Vagina (tissue), 2 donors: ENCODE data around the gene CBFB. TPM values are rescaled to one million over a fixed set of nuclear protein-coding genes. Genes with fewer than 3 reads are reported as not detected.

Source experiments
- DNase-seq, 2 donors: peaks; one replicate each; pipeline ENCODE4 v3.0.0-alpha.2; 2017; ENCODE audit errors: extremely low spot score in 2 of 2
- H3K27ac ChIP-seq: fragments of 200-600 bp; sonication (generic); one replicate; pipeline ENCODE4 v1.5.1; 2019
- H3K27me3 ChIP-seq: fragments of 200-600 bp; sonication (generic); one replicate; pipeline ENCODE4 v1.5.1; 2019
- H3K36me3 ChIP-seq, 2 donors: fragments of 200-600 bp; sonication (generic); one replicate each; pipeline ENCODE4 v1.5.1; 2017 to 2019
- H3K4me1 ChIP-seq: fragments of 200-600 bp; sonication (generic); one replicate; pipeline ENCODE4 v1.5.1; 2019
- H3K4me3 ChIP-seq, 2 donors: fragments of 200-600 bp; sonication (generic); 1 replicate in 1 of 2; 2 replicates in 1 of 2; pipeline ENCODE4 v1.5.1; 2016 to 2019
- H3K9me3 ChIP-seq: fragments of 200-600 bp; sonication (generic); one replicate; pipeline ENCODE4 v1.5.1; 2019
- CTCF ChIP-seq, 3 experiments: fragments of 450-650 bp in 2 of 3; fragments of 200-600 bp in 1 of 3; sonication (generic) in 1 of 3; IDR thresholded peaks; one replicate each; pipeline ENCODE4 v1.5.1; 2017 to 2019; ENCODE audit warnings: antibody characterized with exemption in 3 of 3, mild to moderate bottlenecking in 2 of 3, moderate library complexity in 2 of 3
- POLR2A ChIP-seq, 2 donors: fragments of 450-650 bp; IDR thresholded peaks; one replicate each; pipeline ENCODE4 v1.6.1; 2017; ENCODE audit warnings: antibody characterized with exemption in 2 of 2, mild to moderate bottlenecking in 2 of 2, moderate library complexity in 2 of 2
- POLR2AphosphoS5 ChIP-seq, 2 donors: sonication (generic); formaldehyde crosslinking; IDR thresholded peaks; one replicate each; pipeline ENCODE4 v1.9.0; 2017; ENCODE audit warnings: antibody characterized with exemption in 2 of 2, mild to moderate bottlenecking in 2 of 2, low read depth in 1 of 2; ENCODE audit not compliant: insufficient read depth in 1 of 2
- intact Hi-C: fragments of 100-400 bp; cut with DNase I; formaldehyde crosslinking; loops from one replicate; pipeline ENCODE4 v1.15.1; 2023
- total RNA-seq: library from RNA; depleted of rRNA; stranded (reverse); fragments of >200 nt; gene quantifications from one replicate; pipeline ENCODE4 v1.2.3, GENCODE V29; 2016

The CBFB gene
- 33.9 TPM for total RNA-seq

GRCh38 chr16:67028696-67029253 lies at the start of gene CBFB:
CBFB (plus strand) TSS chr16:67029149; CDS start chr16:67029408, 259 bp downstream.
- Histone ChIP-seq H3K4me3 (peak within 1 kb of the TSS; percentile 85 to 86), H3K27me3 (no peaks in the 10 kb centered on the region), H3K9me3 (no peaks in the 10 kb centered on the region), H3K36me3 (peaks cover 0 to 4% of the 10 kb centered on the region in 2 donors), H3K27ac (peak within 1 kb of the TSS; percentile 95), H3K4me1 (peaks cover 35% of the 10 kb centered on the region)
- intact Hi-C loops, result no loop called here
- TF ChIP-seq POLR2AphosphoS5 (IDR thresholded peaks at IDR 0.05; ENCODE audit: insufficient read depth in 1 of 2, low read depth in 1 of 2), result peak in 1 of 2 donors; percentile 88
- TF ChIP-seq POLR2A (IDR thresholded peaks at IDR 0.05), result peak in 1 of 2 donors; percentile 50
- no peak for TF ChIP-seq CTCF (IDR thresholded peaks at IDR 0.05)
- DNase-seq, result no peak

- no peak overlapping the region for H3K27ac ChIP-seq
- intact Hi-C loops, result no loop called here
- no peaks in the 10 kb centered on the region for H3K27me3 ChIP-seq
- H3K4me1 ChIP-seq, result no peaks in the 10 kb centered on the region
- H3K36me3 ChIP-seq, result no peaks in the 10 kb centered on the region
- TF ChIP-seq POLR2AphosphoS5 (IDR thresholded peaks at IDR 0.05; ENCODE audit: insufficient read depth in 1 of 2, low read depth in 1 of 2) (no peak), CTCF (IDR thresholded peaks at IDR 0.05) (no peak)
- no peak overlapping the region for H3K4me3 ChIP-seq
- DNase-seq, result no peak
- H3K9me3 ChIP-seq, result no peaks in the 10 kb centered on the region
Measured at GRCh38 chr16:66983033-66983432, 45.9 kb upstream of the CBFB start.

GRCh38 chr16:66984892-66985311 lies 44.0 kb upstream of the CBFB start:
- Histone ChIP-seq H3K4me1 (no peaks in the 10 kb centered on the region), H3K27me3 (no peaks in the 10 kb centered on the region), H3K4me3 (no peak overlapping the region), H3K27ac (no peak overlapping the region), H3K9me3 (no peaks in the 10 kb centered on the region), H3K36me3 (no peaks in the 10 kb centered on the region)
- intact Hi-C loops, result no loop called here
- no peak for DNase-seq
- TF ChIP-seq CTCF (IDR thresholded peaks at IDR 0.05), result no peak
- TF ChIP-seq POLR2A (IDR thresholded peaks at IDR 0.05), result no peak
- TF ChIP-seq POLR2AphosphoS5 (IDR thresholded peaks at IDR 0.05; ENCODE audit: insufficient read depth in 1 of 2, low read depth in 1 of 2), result no peak

GRCh38 chr16:66986559-66986958 lies 42.4 kb upstream of the CBFB start:
- no peaks in the 10 kb centered on the region for H3K36me3 ChIP-seq
- DNase-seq, result no peak

More at GRCh38 chr16:66986559-66986958, 42.4 kb upstream of the CBFB start:
- Histone ChIP-seq H3K4me1 (no peaks in the 10 kb centered on the region), H3K9me3 (no peaks in the 10 kb centered on the region), H3K4me3 (no peak overlapping the region), H3K27me3 (no peaks in the 10 kb centered on the region), H3K27ac (no peak overlapping the region)
- TF ChIP-seq POLR2AphosphoS5 (IDR thresholded peaks at IDR 0.05; ENCODE audit: insufficient read depth in 1 of 2, low read depth in 1 of 2) (no peak), CTCF (IDR thresholded peaks at IDR 0.05) (no peak), POLR2A (IDR thresholded peaks at IDR 0.05) (no peak)
- intact Hi-C loops, result no loop called here
